ENCODE data around the gene MICAL3.

DNA sequence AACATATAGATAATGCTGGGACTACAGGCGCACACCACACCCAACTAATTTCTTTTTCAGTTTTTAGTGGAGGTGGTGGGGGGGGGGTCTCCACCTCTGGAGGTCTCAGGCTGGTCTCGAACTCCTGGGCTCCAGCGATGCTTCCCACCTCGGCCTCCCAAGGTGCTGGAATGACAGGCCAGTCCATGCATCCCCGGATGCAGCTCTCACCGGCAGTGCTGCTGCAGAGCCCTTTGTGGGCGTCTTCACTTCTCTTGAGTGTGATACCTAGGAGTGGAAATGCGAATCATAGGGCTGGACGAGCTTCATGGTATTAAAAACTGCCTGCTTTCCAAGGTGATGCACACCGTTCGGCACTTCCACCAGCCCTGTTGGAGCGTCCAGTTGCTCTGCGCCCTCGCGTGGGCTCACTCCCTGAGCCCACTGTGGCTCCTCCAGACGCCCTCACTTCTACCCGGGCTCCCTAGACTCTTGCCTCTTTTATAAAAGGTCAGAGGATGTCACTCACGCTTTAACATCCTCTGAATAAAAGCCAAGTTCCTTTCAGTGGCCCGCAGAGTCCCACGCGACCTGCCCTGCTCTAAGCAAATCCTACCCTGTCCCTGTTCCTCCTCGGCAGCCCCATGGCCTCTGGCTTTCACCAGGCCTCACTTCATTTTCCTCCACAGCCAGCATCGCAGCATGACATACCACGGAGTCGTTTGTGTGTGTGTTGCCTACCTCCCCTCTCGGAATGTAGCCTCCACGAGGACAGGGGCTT is 249.3 kb downstream of the MICAL3 start:
- TF ChIP-seq POLR2A (IDR thresholded peaks at IDR 0.05), result no peak
- no peak for TF ChIP-seq CTCF (IDR thresholded peaks at IDR 0.05)
- TF ChIP-seq EP300 (IDR thresholded peaks at IDR 0.05), result no peak
